Dermis blood vessel endothelial cell (primary cell): Measurements from ENCODE around the gene DUSP23. TPM values are rescaled to one million over a fixed set of nuclear protein-coding genes. Genes with fewer than 3 reads are reported as not detected.

Experiments used
- DNase-seq: peaks from one replicate; pipeline ENCODE4 v3.0.0; 2010
- total RNA-seq: library from RNA; depleted of rRNA; stranded (reverse); fragments of >200 nt; gene quantifications from 2 replicates; pipeline ENCODE4 v1.2.3, GENCODE V29; 2014

Gene DUSP23
- total RNA-seq, 1 donor from 2014 or later, result 47.6 TPM

GRCh38 chr1:159828581-159829272, 48.0 kb downstream of the DUSP23 start:
- DNase-seq, result no peak

- DNase-seq, result peak; percentile 65
Measured at GRCh38 chr1:159829273-159829634, 48.5 kb downstream of the DUSP23 start.

GRCh38 chr1:159829822-159830465, 49.2 kb downstream of the DUSP23 start:
- DNase-seq, result no peak

- no peak for DNase-seq
Measured at GRCh38 chr1:159830722-159831121, 50.0 kb downstream of the DUSP23 start.

GRCh38 chr1:159831412-159832141, 50.8 kb downstream of the DUSP23 start:
- DNase-seq, result no peak

Other genes with a start within 250 kb of the DUSP23 start
- not detected in 2 replicates for gene OR10J5, start 245.0 kb upstream of the DUSP23 start, total RNA-seq
- gene APCS, start 193.1 kb upstream of the DUSP23 start, total RNA-seq, result not detected in 2 replicates
- gene CRP, start 66.4 kb upstream of the DUSP23 start, total RNA-seq, result not detected in 2 replicates
- gene FCRL6, start 21.4 kb downstream of the DUSP23 start, total RNA-seq, result not detected in 2 replicates
- gene SLAMF8, start 45.9 kb downstream of the DUSP23 start, total RNA-seq, result not detected in 2 replicates
- gene VSIG8, start 81.7 kb downstream of the DUSP23 start, total RNA-seq, result 0.09 TPM in 1 of 2 replicates, not detected in the other
- 0.17 and 0.19 TPM in 2 replicates for gene CFAP45, start 119.2 kb downstream of the DUSP23 start, total RNA-seq
- gene TAGLN2, start 144.5 kb downstream of the DUSP23 start, total RNA-seq, result 276 and 348 TPM in 2 replicates
- not detected in 2 replicates for gene IGSF9, start 164.7 kb downstream of the DUSP23 start, total RNA-seq
- gene SLAMF9, start 173.3 kb downstream of the DUSP23 start, total RNA-seq, result not detected in 2 replicates